HG02798 (cell line): Measurements from ENCODE around the gene CCDC85A.

Source experiments
- ATAC-seq: cut with Tn5 transposase; IDR thresholded peaks from one replicate; pipeline ENCODE4 v1.9.1; 2021; ENCODE audit warnings: mild to moderate bottlenecking; ENCODE audit not compliant: unreplicated experiment, poor library complexity

The CCDC85A gene

DNA sequence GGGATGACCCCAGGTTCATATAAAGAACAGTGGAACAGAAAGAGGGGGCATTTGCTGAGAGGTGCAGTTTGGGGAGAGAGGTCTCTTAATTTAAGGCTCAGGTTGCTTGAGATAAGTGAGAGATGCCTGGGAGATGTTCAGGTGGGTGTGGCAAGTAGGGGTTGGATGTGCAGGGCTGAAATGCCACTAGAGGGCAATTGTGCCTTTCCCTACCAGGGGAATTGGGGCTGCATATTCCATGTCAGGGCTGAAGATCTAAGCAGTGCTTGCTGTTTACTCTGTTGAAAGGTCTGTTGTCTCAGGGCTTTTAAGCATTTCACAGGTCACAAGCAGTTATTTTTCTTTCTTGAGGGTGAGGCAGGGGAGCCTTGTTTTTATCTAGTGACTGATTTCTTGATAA lies 7.8 kb downstream of the CCDC85A start:
- no peak for ATAC-seq

GRCh38 chr2:56192664-56193305 lies 9.0 kb downstream of the CCDC85A start:
- no peak for ATAC-seq

GRCh38 chr2:56195563-56195962 lies 11.8 kb downstream of the CCDC85A start:
- no peak for ATAC-seq

DNA sequence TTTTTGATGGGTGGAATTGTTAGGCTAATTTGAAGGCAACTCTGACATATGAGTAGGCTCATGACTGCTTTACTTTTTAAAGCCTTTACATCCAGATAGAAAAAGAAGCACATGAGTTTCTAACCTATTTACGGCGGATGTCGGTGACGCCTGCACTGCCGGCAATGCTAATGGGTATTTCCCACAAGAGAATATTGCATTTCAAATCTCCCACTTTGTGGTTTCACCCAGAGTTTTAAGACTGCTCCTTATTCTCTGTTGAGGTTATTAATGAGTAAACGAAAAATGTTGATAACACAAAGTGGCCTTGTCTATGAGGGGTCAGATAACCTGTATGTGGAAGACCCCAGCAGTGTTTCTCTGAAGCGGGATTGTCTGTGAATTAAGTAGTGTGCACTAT lies 14.0 kb downstream of the CCDC85A start:
- ATAC-seq = no peak

DNA sequence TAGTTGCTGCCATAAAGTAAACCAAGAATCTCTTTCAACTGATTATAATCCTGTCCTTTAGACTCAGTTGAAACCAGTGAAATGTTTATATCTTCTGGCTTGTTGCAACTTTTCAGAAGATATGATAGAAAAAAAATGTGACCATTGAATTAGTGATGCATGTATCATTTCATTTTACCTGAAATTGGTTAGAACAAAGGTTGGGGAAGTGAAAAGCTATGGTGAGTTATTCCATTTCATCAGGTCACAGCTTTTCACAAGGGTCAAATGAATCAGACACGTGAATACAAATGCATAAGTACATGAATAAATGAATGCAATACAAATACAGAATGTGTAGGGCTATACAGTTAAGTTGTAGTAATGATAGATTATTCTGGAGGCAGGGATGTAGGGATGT lies 15.1 kb downstream of the CCDC85A start:
- no peak for ATAC-seq

DNA sequence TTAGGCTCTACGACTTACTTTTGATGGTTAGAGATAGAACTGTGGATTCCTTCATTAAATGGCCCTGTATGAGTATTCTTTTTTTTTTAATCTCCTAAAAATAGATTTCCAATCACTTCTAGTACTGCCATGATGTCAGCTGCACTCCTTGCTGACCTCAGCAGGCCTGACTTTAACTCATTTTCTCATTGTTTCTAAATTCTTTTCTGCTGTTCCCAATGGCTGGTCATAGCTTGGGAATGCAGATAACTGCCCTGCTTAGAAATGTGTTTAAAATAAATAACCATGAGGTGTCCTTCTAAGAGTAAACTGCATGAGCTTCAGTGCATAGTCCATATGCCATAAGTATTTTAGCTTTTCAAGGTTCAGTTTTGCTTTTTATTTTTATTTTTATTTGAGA lies 15.7 kb downstream of the CCDC85A start:
- no peak for ATAC-seq

DNA sequence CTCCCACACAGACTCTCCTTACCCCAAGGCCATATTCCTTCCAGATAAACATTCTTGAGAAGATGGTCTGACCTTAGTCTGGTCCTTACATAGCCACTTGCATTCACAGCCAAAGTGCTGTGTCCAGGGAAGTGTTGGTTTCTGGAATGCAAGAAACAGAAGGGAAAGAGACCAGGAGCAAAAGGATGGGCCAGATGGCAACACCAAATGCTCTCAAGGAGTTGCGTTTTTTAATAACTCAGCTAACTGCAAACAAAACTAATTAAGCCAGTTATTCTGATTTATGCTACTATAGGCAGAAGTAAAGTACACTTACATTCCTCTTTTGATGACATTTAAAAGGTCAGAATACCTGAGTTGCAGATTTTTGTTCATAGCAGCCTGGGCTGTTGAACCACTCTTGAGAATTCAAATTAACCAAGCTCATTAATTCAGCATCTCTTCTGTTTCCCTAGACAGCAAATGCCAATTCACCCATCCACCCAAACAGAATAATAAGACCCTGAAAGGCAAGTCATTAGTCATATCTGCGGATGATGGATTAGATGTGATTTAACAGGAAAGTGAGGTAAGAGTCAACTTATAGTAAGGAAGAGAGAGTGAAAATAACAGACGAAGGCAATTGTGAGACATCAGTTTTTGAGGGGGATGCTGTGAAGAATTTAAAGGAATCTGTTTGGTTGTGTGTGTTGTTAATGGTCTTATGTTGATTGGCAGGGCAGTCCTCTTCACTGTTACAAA lies 18.8 kb downstream of the CCDC85A start:
- no peak for ATAC-seq

DNA sequence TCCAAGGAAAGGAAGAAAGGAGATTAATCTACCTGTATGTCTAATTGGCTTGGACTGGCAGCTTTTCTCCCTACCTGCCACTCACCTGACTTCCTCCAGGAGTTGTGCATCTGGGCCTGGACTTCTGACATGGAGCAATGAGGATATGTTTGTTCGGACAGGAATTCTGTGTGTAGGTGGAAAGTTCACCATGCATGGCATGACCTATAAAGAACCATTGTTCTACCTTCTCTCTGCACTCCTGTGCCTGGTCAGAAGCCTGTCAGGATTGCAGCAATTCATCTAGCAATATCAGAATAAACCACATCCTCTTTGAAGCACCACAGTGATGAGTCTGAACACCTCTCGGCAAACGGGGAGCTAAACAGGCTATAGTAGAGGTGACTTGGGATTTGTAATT lies 20.8 kb downstream of the CCDC85A start:
- no peak for ATAC-seq

DNA sequence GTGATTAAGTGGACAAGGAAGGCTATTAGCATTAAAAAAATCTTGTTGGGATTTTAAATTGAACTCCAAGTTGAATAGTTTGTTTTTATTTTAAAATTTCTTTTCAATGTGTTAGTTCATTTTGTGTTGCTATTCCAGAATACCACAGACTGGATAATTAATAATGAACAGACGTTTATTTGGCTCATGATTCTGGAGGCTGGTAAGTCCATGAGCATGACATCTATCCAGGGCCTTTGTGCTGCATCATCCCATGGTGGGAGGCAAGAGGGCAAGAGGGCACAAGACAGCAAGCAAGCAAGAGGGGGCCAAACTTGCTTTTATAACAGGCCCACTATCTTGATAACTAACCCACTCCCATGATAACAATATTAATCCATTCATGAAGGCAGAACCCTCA lies 22.5 kb downstream of the CCDC85A start:
- ATAC-seq = no peak

GRCh38 chr2:56207760-56208159 lies 24.0 kb downstream of the CCDC85A start:
- no peak for ATAC-seq

DNA sequence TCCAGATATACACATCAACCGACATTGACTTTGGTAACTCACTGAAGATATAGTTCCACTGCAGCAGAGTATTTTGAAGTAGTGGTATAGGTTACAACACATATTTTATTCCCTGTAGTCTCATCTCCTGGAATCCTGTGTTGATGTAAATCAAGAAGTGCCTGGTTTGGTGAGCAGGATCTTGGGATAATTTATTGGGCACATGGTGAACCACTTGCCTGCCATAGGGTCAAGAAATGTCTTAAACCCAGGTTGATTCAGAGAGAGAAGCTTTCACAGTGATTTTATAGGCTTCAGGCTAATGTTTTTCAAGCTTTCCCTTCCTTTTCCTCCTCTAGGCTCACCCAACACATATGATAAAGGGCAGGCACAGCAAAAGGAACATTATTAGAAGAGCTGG lies 24.6 kb downstream of the CCDC85A start:
- no peak for ATAC-seq

DNA sequence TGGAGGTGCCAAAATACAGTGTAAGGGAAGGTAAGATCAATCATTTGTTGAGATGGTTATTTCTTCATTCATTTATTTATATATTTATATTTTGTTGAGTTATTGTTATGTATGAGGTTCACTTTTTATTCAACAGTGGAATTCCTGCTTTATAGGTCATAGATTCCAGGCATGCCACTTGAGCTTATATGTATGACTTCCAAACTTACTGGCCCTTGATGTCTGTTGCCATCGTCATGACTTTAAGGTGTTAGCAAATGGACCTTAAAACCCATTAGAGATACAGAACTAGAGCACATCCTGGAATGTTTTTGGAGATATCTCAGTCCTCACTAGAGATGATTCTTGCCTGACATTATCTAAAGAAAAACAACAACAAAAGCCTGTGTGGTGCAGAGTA lies 25.9 kb downstream of the CCDC85A start:
- no peak for ATAC-seq

DNA sequence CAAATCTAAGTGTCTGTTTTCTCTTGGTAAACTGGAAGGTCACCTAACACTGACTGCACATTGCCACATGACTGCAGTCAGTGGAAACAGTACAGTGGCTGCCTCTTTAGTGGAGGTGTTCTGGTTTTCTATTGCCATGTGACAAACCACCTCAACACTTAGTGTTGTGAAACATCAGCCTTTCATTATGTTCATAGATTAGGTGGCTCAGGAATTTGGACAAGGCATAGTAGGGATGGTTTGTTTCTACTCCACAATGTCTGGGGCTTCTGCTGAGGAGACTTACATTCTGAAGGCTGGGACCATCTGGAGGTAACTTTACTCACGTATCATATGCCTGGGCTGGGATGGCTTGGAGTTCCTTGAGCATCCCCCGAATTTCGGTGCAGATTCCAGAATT lies 26.5 kb downstream of the CCDC85A start:
- ATAC-seq = no peak

DNA sequence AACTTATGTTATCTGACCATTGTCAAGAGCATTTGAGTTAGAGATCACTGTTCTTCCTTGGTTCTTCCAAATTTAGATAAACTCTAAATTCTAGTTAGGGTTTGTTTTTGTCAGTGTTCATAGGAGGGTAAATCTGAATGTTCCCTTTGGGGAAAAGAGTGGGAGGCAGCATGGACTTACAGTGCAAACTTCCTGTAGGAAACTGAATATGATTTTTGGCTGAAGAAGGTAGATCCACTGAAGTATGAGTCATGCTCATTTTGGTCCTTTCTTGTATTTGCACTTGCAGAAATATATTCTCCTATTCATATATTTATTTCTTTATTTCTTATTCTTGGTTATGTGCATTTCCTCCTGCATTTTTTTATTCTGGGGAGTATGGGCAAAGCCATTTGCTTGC lies 27.3 kb downstream of the CCDC85A start:
- ATAC-seq = no peak

DNA sequence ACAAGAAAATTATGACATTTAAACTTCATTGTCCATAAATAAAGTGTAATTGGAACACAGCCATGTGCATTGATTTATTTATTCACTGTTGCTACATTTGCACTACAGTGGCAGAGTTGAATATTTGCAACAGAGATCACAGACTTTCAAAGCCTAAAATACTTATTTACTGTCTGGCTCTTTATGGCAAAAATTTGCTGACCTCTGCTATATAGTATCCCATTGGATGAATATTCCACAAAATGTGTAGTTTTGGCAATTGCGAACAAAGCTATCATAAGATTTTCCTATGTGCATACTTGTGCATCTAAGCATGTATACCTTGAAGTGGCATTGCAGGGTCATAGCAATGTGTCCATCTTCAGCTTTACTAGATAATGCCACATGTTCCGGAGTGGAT lies 32.1 kb downstream of the CCDC85A start:
- no peak for ATAC-seq

DNA sequence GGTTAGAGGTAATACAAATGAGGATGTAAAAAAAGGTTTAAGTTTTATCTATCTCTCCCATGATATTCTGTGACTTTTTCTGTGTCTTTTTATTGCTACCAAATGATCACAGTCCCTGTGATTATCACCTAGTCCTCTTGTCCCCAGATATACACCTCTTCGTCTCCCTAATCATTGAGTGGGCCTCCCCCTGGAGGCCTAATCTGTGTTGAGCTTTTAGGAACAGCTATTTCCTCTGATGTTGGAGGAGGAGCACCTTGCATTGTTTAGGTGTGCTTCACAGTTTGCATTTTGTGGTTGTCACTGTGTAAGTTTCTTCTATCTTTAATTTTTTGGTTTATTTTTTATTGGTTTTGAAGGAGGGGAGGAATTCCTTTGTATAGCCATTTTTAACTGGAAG lies 33.3 kb downstream of the CCDC85A start:
- ATAC-seq = no peak

GRCh38 chr2:56222481-56222880 lies 38.7 kb downstream of the CCDC85A start:
- ATAC-seq = no peak

DNA sequence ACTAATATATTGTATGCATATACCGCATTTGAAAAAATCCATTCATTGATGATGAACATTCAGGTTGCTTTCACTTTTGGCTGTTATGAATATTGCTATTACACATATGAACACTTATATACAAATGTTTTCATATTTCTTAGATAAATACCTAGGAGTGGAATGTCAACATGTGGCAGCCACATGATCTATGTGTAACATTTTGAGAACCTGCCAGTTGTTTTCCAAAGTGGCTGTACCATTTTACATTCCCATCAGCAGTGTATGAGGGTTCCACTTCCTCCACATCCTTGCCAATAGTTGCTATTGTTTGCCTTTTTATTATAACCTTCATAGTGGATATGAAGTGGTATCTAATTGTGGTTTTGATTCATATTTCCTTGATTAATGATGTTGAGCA lies 40.5 kb downstream of the CCDC85A start:
- no peak for ATAC-seq

- no peak for ATAC-seq
Measured at GRCh38 chr2:56227811-56228210, 44.0 kb downstream of the CCDC85A start.

GRCh38 chr2:56229397-56230060 lies 45.7 kb downstream of the CCDC85A start:
- ATAC-seq = no peak

DNA sequence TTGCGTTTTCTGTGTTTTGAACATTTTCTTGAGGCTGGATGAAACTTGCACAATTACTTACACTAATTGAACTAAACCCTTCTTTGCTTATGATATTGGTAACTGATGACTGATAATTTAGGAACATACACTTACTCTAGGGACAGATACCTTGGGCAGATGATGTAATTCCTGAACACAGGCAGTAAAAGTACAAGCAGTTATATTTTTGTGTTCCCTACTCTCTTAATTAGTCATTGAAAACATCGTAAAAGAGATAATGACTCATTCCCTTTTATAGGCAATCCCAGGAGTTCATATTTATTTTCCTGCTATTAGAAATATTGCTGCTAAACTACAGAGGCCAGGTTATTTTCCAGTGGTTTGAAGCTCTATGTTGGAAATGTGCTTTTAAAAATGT lies 46.4 kb downstream of the CCDC85A start:
- ATAC-seq = no peak

DNA sequence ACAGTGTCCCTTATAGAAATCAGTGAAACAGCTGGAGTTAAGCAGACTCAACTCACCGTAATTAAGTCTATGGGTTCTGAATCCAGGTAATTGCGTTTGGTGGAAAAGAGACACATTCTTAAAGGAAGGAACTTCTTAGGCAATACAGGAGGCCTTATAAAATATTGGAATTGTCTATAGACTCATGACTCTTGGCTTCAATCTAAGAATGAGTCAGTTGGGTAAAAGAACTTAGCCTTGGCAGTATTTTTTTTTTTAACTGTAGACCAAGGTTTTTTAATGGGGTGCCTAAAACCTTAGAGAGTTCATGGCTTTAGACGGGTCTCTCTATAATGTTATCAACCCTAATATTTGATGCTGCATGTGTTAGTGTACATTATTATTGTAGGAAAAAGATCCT lies 47.6 kb downstream of the CCDC85A start:
- ATAC-seq = no peak
